ENCODE results near the gene ZNF10. TPM values are rescaled to one million over a fixed set of nuclear protein-coding genes. Genes with fewer than 3 reads are reported as not detected.
A peak's percentile ranks its signal among the peaks of the same experiment; 100 is the strongest.

ZNF10 gene
- total and polyA plus RNA-seq, 8 donors = 6.7 to 36.1 (median 30.6) TPM

DNA sequence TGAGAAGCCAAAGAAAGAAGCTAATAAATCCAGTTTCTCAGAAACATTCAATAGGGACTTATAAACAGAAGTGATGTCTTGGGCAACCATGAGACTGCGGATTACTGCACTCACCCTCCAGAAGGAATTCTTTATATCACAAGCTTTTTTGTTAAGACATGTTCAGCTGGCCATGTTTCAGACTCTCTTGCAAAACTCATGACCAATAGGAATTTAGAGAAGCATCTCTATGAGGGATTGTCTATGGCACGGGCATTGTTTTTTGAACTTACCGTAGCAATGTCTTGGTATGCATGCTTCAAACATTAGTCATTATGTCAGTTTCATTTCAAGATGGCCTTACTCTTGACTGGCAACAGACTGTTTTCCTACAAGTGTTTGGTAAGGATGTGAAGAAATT is 35.3 kb downstream of the ZNF10 start:
- Histone ChIP-seq H3K4me1 (no peaks in the 10 kb centered on the region), H3K4me3 (no peak overlapping the region), H3K36me3 (no peaks in the 10 kb centered on the region), H3K9me3 (peaks cover 0 to 97% of the 10 kb centered on the region in 2 donors), H3K27me3 (no peaks in the 10 kb centered on the region), H3K27ac (no peak overlapping the region)
- no peak for ATAC-seq
- no peak for DNase-seq
- intact Hi-C loops (cut with DNase I) = no loop called here
- TF ChIP-seq, protein P1, sequence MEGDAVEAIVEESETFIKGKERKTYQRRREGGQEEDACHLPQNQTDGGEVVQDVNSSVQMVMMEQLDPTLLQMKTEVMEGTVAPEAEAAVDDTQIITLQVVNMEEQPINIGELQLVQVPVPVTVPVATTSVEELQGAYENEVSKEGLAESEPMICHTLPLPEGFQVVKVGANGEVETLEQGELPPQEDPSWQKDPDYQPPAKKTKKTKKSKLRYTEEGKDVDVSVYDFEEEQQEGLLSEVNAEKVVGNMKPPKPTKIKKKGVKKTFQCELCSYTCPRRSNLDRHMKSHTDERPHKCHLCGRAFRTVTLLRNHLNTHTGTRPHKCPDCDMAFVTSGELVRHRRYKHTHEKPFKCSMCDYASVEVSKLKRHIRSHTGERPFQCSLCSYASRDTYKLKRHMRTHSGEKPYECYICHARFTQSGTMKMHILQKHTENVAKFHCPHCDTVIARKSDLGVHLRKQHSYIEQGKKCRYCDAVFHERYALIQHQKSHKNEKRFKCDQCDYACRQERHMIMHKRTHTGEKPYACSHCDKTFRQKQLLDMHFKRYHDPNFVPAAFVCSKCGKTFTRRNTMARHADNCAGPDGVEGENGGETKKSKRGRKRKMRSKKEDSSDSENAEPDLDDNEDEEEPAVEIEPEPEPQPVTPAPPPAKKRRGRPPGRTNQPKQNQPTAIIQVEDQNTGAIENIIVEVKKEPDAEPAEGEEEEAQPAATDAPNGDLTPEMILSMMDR (IDR thresholded peaks at IDR 0.05) = no peak

DNA sequence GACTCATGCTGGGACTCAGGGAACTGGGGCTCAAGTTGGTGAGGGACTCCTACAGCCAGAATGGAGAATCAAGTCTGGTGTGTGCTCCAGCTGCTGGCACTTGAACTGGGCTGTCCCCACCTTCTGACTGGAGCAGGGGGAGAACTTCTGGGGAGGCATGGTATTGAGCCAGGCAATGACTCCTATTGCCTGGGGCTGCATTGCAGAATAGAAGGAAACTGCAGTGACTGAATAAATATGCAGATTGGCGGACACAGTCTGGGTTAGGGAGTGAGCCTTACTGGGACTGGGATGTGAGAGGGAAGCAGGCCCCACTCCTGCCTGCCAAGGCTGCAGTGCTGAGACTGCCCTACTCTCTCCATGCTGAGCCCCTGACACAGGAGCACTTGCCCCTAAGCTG is 42.1 kb downstream of the ZNF10 start:
- DNase-seq (no peak), ATAC-seq (no peak)
- H3K27me3 ChIP-seq = no peaks in the 10 kb centered on the region
- H3K4me3 ChIP-seq = no peak overlapping the region
- no peaks in the 10 kb centered on the region for H3K36me3 ChIP-seq
- peaks cover 0 to 98% of the 10 kb centered on the region in 2 donors for H3K9me3 ChIP-seq
- intact Hi-C loops (cut with DNase I) = no loop called here
- TF ChIP-seq, protein P1 (IDR thresholded peaks at IDR 0.05) = no peak
- no peak overlapping the region for H3K27ac ChIP-seq
- no peaks in the 10 kb centered on the region for H3K4me1 ChIP-seq

DNA sequence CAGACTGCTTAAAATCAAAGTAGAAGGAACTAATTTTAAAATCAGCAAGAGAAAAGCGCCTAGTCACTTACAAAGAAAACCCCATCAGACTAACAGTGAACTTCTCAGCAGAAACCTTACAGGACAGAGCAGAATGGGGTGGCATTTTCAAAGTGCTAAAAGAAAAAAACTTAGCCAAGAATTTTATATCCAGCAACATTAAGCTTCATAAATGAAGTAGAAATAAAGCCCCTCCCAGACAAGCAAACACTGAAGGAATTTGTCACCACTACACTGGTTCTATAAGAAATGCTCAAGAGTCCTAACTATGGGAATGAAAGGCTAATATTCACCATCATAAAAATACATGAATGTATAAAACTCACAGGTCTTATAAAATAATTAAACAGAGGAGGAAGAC is 44.5 kb downstream of the ZNF10 start:
- H3K27me3 ChIP-seq = no peaks in the 10 kb centered on the region
- H3K4me1 ChIP-seq = no peaks in the 10 kb centered on the region
- ATAC-seq (no peak), DNase-seq (no peak)
- H3K4me3 ChIP-seq = no peak overlapping the region
- H3K9me3 ChIP-seq = peaks cover 0 to 99% of the 10 kb centered on the region in 2 donors
- H3K36me3 ChIP-seq = no peaks in the 10 kb centered on the region
- intact Hi-C loops (cut with DNase I) = no loop called here
- no peak overlapping the region for H3K27ac ChIP-seq
- TF ChIP-seq, protein P1 (IDR thresholded peaks at IDR 0.05) = no peak

DNA sequence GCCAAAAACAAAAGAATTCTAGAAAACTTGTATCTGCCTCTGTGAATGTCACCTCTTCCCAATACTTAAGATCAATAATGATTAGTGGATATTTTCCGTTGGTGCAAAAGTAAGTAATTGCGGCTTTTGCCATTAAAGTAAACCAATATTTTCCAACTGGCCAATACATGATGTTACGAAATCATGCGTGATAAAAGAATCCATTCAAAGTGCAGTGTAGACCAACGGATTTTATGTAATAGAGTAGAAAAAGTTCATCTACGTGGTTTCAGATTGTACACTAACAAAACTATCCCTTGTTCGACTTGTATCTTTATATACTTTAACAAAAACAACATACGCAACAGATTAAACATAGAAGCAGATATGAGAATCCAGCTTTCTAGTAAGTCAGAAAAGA is 50.2 kb downstream of the ZNF10 start:
- peaks cover 0 to 6% of the 10 kb centered on the region in 2 donors for H3K4me1 ChIP-seq
- intact Hi-C loops (cut with DNase I) = no loop called here
- ATAC-seq = no peak
- TF ChIP-seq, protein P1 (IDR thresholded peaks at IDR 0.05) = no peak
- no peaks in the 10 kb centered on the region for H3K27me3 ChIP-seq
- peaks cover 0 to 87% of the 10 kb centered on the region in 2 donors for H3K9me3 ChIP-seq
- peak overlapping the region in 1 of 2 donors; percentile 74 for H3K4me3 ChIP-seq
- H3K27ac ChIP-seq = peak overlapping the region in 1 of 2 donors; percentile 68
- peaks cover 0 to 31% of the 10 kb centered on the region in 2 donors for H3K36me3 ChIP-seq
- no peak for DNase-seq

DNA sequence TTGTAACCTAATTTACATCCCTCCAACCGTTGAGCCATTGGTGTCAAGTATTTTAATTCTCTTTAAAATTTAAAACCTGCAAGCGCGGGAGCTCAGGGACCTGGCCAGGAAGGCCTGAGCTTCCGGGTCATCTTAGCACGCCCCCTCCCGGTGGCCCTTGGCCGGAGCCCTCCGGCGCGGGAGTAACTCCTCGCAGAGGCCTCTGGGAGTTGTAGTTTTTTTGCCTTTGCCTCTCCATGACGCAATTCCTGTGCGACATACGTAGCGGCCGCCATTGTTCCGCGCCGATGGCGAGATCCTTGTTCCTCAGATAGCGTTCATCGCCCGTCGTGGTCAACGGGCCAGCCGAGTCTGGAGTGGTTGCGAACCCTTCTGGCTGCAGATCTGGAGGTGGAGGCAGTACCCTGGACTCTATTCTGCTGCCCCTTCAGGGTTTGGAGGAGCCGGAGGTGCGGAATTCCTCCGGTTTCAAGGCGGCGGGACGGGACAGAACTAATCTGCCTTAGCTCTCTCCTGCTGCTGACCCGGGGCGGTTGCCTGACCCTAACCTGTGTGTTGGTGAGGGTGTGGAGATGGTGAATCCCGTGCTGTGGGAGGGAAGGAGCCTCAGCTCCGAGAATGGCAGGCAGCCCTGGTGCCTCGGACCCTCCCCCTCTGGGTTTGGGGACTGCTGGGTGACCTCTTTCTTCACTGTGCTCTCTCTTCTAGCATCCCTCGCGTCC is 51.0 kb downstream of the ZNF10 start, which contains the start of gene ZNF268:
Gene ZNF268, plus strand, starts transcription at position 258 of the 722 bp plus-strand sequence. CDS start 503 bp downstream, outside the sequence.
- H3K36me3 ChIP-seq = peaks cover 0 to 39% of the 10 kb centered on the region in 2 donors
- peaks cover 0 to 6% of the 10 kb centered on the region in 2 donors for H3K4me1 ChIP-seq
- peak within 1 kb of the TSS; percentile 74 to 90 for H3K4me3 ChIP-seq
- ATAC-seq = peak; percentile 100
- DNase-seq = peak; percentile 86 to 93 (median 92)
- intact Hi-C loops (cut with DNase I) = no loop called here
- peaks cover 0 to 87% of the 10 kb centered on the region in 2 donors for H3K9me3 ChIP-seq
- no peaks in the 10 kb centered on the region for H3K27me3 ChIP-seq
- TF ChIP-seq, protein P1 (IDR thresholded peaks at IDR 0.05) = peak; percentile 64 to 76
- peak within 1 kb of the TSS; percentile 34 to 68 for H3K27ac ChIP-seq
